ENCODE results near the gene MAPRE2.

DNA sequence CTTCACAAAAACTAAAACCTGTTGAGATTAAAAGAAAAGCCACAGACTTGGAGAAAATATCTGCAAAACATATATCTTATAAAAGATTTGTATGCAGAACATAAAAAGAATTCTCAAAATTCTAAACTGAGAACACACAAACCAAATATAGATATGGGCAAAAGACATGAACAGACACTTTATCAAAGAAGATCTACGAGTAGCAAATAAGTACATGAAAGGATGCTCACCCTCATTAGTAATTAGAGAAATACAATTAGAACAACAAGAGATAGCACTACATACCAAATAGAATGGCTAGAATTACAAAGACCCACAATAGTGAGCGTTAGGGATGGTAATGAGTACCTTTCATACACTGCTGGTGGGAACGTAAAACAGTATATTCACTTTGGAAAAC, 135.7 kb downstream of the MAPRE2 start:
- TF ChIP-seq, protein P1, sequence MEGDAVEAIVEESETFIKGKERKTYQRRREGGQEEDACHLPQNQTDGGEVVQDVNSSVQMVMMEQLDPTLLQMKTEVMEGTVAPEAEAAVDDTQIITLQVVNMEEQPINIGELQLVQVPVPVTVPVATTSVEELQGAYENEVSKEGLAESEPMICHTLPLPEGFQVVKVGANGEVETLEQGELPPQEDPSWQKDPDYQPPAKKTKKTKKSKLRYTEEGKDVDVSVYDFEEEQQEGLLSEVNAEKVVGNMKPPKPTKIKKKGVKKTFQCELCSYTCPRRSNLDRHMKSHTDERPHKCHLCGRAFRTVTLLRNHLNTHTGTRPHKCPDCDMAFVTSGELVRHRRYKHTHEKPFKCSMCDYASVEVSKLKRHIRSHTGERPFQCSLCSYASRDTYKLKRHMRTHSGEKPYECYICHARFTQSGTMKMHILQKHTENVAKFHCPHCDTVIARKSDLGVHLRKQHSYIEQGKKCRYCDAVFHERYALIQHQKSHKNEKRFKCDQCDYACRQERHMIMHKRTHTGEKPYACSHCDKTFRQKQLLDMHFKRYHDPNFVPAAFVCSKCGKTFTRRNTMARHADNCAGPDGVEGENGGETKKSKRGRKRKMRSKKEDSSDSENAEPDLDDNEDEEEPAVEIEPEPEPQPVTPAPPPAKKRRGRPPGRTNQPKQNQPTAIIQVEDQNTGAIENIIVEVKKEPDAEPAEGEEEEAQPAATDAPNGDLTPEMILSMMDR (IDR thresholded peaks at IDR 0.05): no peak
- TF ChIP-seq ZFX (IDR thresholded peaks at IDR 0.05; ENCODE audit: borderline replicate concordance): no peak
